A549 (cell line): ENCODE measurements around the gene HCCS.

Source experiments
- BHLHE40 ChIP-seq: IDR thresholded peaks from 2 replicates; pipeline ENCODE4 v1.6.1; 2012; ENCODE audit warnings: low read depth, low read length, inconsistent platforms
- CEBPB ChIP-seq, 2 experiments: fragments of >200 bp in 1 of 2; sonication (Bioruptor Twin) in 1 of 2; formaldehyde crosslinking in 1 of 2; IDR thresholded peaks; 2 replicates each; pipeline ENCODE4 v1.6.1; 2012 to 2016
- CTCF ChIP-seq: fragments of >200 bp; sonication (Bioruptor Twin); formaldehyde crosslinking; IDR thresholded peaks from 3 replicates; pipeline ENCODE4 v1.5.1; 2016
- ELK1 ChIP-seq: fragments of 150-350 bp; IDR thresholded peaks from 2 replicates; pipeline ENCODE4 v1.6.1; 2014; ENCODE audit warnings: low read depth, mild to moderate bottlenecking, low read length
- HMGXB4 ChIP-seq: fragments of 250-450 bp; sonication (Bioruptor Pico); IDR thresholded peaks from 2 replicates; pipeline ENCODE4 v1.5.0; 2021; ENCODE audit warnings: mild to moderate bottlenecking, moderate library complexity, borderline replicate concordance
- JUN ChIP-seq, 2 experiments: fragments of >200 bp; sonication (Bioruptor Twin); formaldehyde crosslinking; IDR thresholded peaks; 2 replicates in 1 of 2; 3 replicates in 1 of 2; pipeline ENCODE4 v1.6.1; 2016 to 2017
- MAFK ChIP-seq: fragments of 450-650 bp; IDR thresholded peaks from 2 replicates; pipeline ENCODE4 v1.6.1; 2014; ENCODE audit not compliant: partially characterized antibody
- NR3C1 ChIP-seq: fragments of >200 bp; sonication (Bioruptor Twin); formaldehyde crosslinking; IDR thresholded peaks from 3 replicates; pipeline ENCODE4 v1.6.1; 2017
- PBX3 ChIP-seq: IDR thresholded peaks from 2 replicates; pipeline ENCODE4 v1.6.1; 2012
- POLR2A ChIP-seq: IDR thresholded peaks from 2 replicates; pipeline ENCODE4 v1.6.1; 2012; ENCODE audit warnings: mild to moderate bottlenecking, low read length
- RAD21 ChIP-seq, 2 experiments: fragments of >200 bp in 1 of 2; sonication (Bioruptor Twin) in 1 of 2; formaldehyde crosslinking in 1 of 2; IDR thresholded peaks in 1 of 2; conservative IDR thresholded peaks in 1 of 2; 2 replicates in 1 of 2; 3 replicates in 1 of 2; pipeline ENCODE4 v1.6.1; 2012 to 2018; ENCODE audit warnings: inconsistent platforms in 1 of 2
- REST ChIP-seq: fragments of 200-600 bp; sonication (generic); IDR thresholded peaks from 2 replicates; pipeline ENCODE4 v1.6.1; 2016; ENCODE audit warnings: antibody characterized with exemption, mild to moderate bottlenecking, moderate library complexity

- no peak for TF ChIP-seq REST
- TF ChIP-seq CEBPB (IDR thresholded peaks at IDR 0.05): no peak
- no peak for TF ChIP-seq CTCF
- TF ChIP-seq BHLHE40: no peak
- no peak for TF ChIP-seq HMGXB4 (CRISPR knock-in tag)
- TF ChIP-seq JUN (IDR thresholded peaks at IDR 0.05): no peak
- no peak for TF ChIP-seq POLR2A
- TF ChIP-seq ELK1: no peak
- no peak for TF ChIP-seq RAD21 (conservative IDR thresholded peaks at IDR 0.05 in 1 of 2, IDR thresholded peaks at IDR 0.05 in 1 of 2)
- no peak for TF ChIP-seq PBX3
- TF ChIP-seq MAFK: no peak
- no peak for TF ChIP-seq NR3C1
Measured at GRCh38 chrX:11151799-11152559, 40.8 kb downstream of the HCCS start.
